K562 (cell line): ENCODE data around the gene PTGES3L. TPM values are rescaled to one million over a fixed set of nuclear protein-coding genes. Genes with fewer than 3 reads are reported as not detected.

ENCODE experiments used
- BCOR ChIP-seq: fragments of 450-650 bp; IDR thresholded peaks from 2 replicates; pipeline ENCODE4 v1.6.1; 2016
- BHLHE40 ChIP-seq: IDR thresholded peaks from 2 replicates; pipeline ENCODE4 v1.6.1; 2011; ENCODE audit warnings: low read length, improper control_type of control experiment
- BRD9 ChIP-seq: fragments of 450-650 bp; IDR thresholded peaks from 2 replicates; pipeline ENCODE4 v1.6.1; 2018; ENCODE audit warnings: low read depth; ENCODE audit not compliant: partially characterized antibody
- CTBP1 ChIP-seq: fragments of 450-650 bp; IDR thresholded peaks from 2 replicates; pipeline ENCODE4 v1.6.1; 2016; ENCODE audit warnings: borderline replicate concordance
- ELK1 ChIP-seq: sonication (generic); formaldehyde crosslinking; IDR thresholded peaks from 2 replicates; pipeline ENCODE4 v1.8.1; 2022; ENCODE audit warnings: missing genetic modification reagents
- FOXK2 ChIP-seq, 2 experiments: fragments of 450-650 bp; IDR thresholded peaks in 1 of 2; conservative IDR thresholded peaks in 1 of 2; 2 replicates each; pipeline ENCODE4 v1.6.1; 2016; ENCODE audit warnings: low read depth in 2 of 2, mild to moderate bottlenecking in 1 of 2
- GTF2F1 ChIP-seq: IDR thresholded peaks from 2 replicates; pipeline ENCODE4 v1.6.1; 2011; ENCODE audit warnings: low read depth, low read length, improper control_type of control experiment
- KDM5B ChIP-seq: fragments of 200-600 bp; sonication (generic); IDR thresholded peaks from 2 replicates; pipeline ENCODE4 v1.6.1; 2012; ENCODE audit warnings: low read depth, mild to moderate bottlenecking, moderate library complexity, low read length, control low read depth, inconsistent platforms; ENCODE audit not compliant: insufficient replicate concordance
- MAFG ChIP-seq: fragments of 450-650 bp; conservative IDR thresholded peaks from 2 replicates; pipeline ENCODE4 v1.6.1; 2016; ENCODE audit warnings: missing genetic modification characterization, missing compliant biosample characterization
- MAZ ChIP-seq, 2 experiments: fragments of 450-650 bp in 1 of 2; sonication (generic) in 1 of 2; formaldehyde crosslinking; IDR thresholded peaks in 1 of 2; conservative IDR thresholded peaks in 1 of 2; 2 replicates each; pipeline versions ENCODE4 v1.4.0 to v1.5.0; 2020; ENCODE audit warnings: mild to moderate bottlenecking in 1 of 2, missing genetic modification reagents in 1 of 2
- NR2C2 ChIP-seq, 2 experiments: fragments of 200-800 bp in 1 of 2; sonication (Bioruptor generic) in 1 of 2; sonication (generic) in 1 of 2; formaldehyde crosslinking in 1 of 2; IDR thresholded peaks; 2 replicates each; pipeline versions ENCODE4 v1.6.1 to v1.8.0; 2016 to 2022; ENCODE audit warnings: mild to moderate bottlenecking in 1 of 2, missing compliant biosample characterization in 1 of 2, missing genetic modification characterization in 1 of 2, missing genetic modification reagents in 1 of 2
- PCBP2 ChIP-seq: fragments of 200-400 bp; formaldehyde crosslinking; IDR thresholded peaks from 2 replicates; pipeline ENCODE4 v1.6.1; 2018; ENCODE audit warnings: low read length, low read depth, mild to moderate bottlenecking, moderate library complexity; ENCODE audit not compliant: poor library complexity, severe bottlenecking
- PHF20 ChIP-seq: fragments of 450-650 bp; IDR thresholded peaks from 2 replicates; pipeline ENCODE4 v1.6.1; 2018; ENCODE audit not compliant: partially characterized antibody
- POLR2A ChIP-seq: fragments of 450-650 bp; conservative IDR thresholded peaks from 2 replicates; pipeline ENCODE4 v1.6.1; 2016
- RBBP5 ChIP-seq: fragments of 200-600 bp; sonication (generic); IDR thresholded peaks from 2 replicates; pipeline ENCODE4 v1.6.1; 2012; ENCODE audit warnings: borderline replicate concordance, mild to moderate bottlenecking, low read length, control low read depth, inconsistent platforms; ENCODE audit not compliant: insufficient read depth, poor library complexity, severe bottlenecking
- SIN3B ChIP-seq: fragments of 450-650 bp; IDR thresholded peaks from 2 replicates; pipeline ENCODE4 v1.6.1; 2017; ENCODE audit warnings: low read depth, mild to moderate bottlenecking, moderate library complexity
- TAF9B ChIP-seq: fragments of 450-650 bp; IDR thresholded peaks from 2 replicates; pipeline ENCODE4 v1.6.1; 2018; ENCODE audit warnings: mild to moderate bottlenecking; ENCODE audit not compliant: partially characterized antibody
- THAP12 ChIP-seq: fragments of 250-450 bp; sonication (Bioruptor Pico); IDR thresholded peaks from 2 replicates; pipeline ENCODE4 v1.9.0; 2021; ENCODE audit warnings: mild to moderate bottlenecking, inconsistent platforms
- ZFPM2 ChIP-seq: fragments of 250-450 bp; sonication (Bioruptor Pico); IDR thresholded peaks from 2 replicates; pipeline ENCODE4 v1.5.1; 2022; ENCODE audit warnings: mild to moderate bottlenecking
- ZNF253 ChIP-seq: fragments of 250-450 bp; sonication (Bioruptor Pico); conservative IDR thresholded peaks from 2 replicates; pipeline ENCODE4 v1.6.1; 2021; ENCODE audit warnings: mild to moderate bottlenecking
- ZNF395 ChIP-seq: fragments of 200-800 bp; sonication (Bioruptor generic); IDR thresholded peaks from 2 replicates; pipeline ENCODE4 v1.6.1; 2017; ENCODE audit warnings: missing genetic modification characterization, missing compliant biosample characterization
- ZNF695 ChIP-seq: fragments of 450-650 bp; formaldehyde crosslinking; IDR thresholded peaks from 2 replicates; pipeline ENCODE4 v1.4.0; 2020; ENCODE audit warnings: mild to moderate bottlenecking, moderate library complexity
- ZNF696 ChIP-seq: fragments of 250-450 bp; sonication (Bioruptor Pico); conservative IDR thresholded peaks from 2 replicates; pipeline ENCODE4 v1.4.0; 2020; ENCODE audit warnings: mild to moderate bottlenecking, moderate library complexity
- polyA plus RNA-seq, 8 experiments: library from polyadenylated mRNA; depleted of rRNA in 4 of 8; stranded (reverse) in 5 of 8; unstranded in 3 of 8; fragments of >200 nt; fragmentation: Nextera tagmentation in 2 of 8; fragmentation: Illumina TruSeq in 1 of 8; extraction: Ambion mirVana in 2 of 8; extraction: Trizol in 1 of 8; gene quantifications; 2 replicates each; pipeline versions ENCODE4 v1.2.1 to v1.2.3, GENCODE V29; 2011 to 2014; ENCODE audit warnings: inconsistent platforms in 1 of 8, missing spikeins in 1 of 8
- total RNA-seq, 7 experiments: library from RNA; depleted of rRNA in 6 of 7; stranded (reverse); fragments of >200 nt in 6 of 7; fragmentation: Illumina TruSeq in 2 of 7; extraction: Trizol in 2 of 7; gene quantifications; 2 replicates each; pipeline versions ENCODE4 v1.2.1 to v1.2.3, GENCODE V29; 2011 to 2021; ENCODE audit warnings: low replicate concordance in 1 of 7

Gene PTGES3L
- total and polyA plus RNA-seq, 9 of the 15 experiments (the other 6 are each of a cell fraction or from before 2014, with no cell fraction given), result 6.0 to 16.0 (median 9.6) TPM

- TF ChIP-seq BCOR (peak; percentile 86; the same call in 1 of the 2 replicates), ZNF695 (CRISPR knock-in tag) (no peak), RBBP5 (peak; percentile 48), SIN3B (peak; percentile 19; the same call in 1 of the 2 replicates), MAFG (tag) (peak; percentile 18; the same call in 1 of the 2 replicates), BHLHE40 (peak; percentile 84), THAP12 (CRISPR knock-in tag) (no peak), BRD9 (peak; percentile 81), GTF2F1 (no peak), FOXK2 (conservative IDR thresholded peaks at IDR 0.05 in 1 of 2, IDR thresholded peaks at IDR 0.05 in 1 of 2; ENCODE audit: low read depth in 2 of 2) (peak in 1 of 2 experiments; percentile 46; a peak in 1 of 4 replicates), ZNF395 (CRISPR knock-in tag) (0 out of 2 replicates have a peak, but pooled peaks have one; percentile 44), PHF20 (peak; percentile 39), ZNF253 (CRISPR knock-in tag) (no peak), PCBP2 (no peak), ELK1 (no peak), NR2C2 (CRISPR knock-in tag; IDR thresholded peaks at IDR 0.05) (no peak), NR2C2 (tag; IDR thresholded peaks at IDR 0.05) (peak; percentile 17; the same call in 1 of the 2 replicates), ZNF696 (CRISPR knock-in tag) (no peak), CTBP1 (peak; percentile 32; the same call in 1 of the 2 replicates), TAF9B (peak; percentile 36), KDM5B (peak; percentile 61), MAZ (CRISPR knock-in tag; conservative IDR thresholded peaks at IDR 0.05 in 1 of 2, IDR thresholded peaks at IDR 0.05 in 1 of 2) (peak in 1 of 2 experiments; percentile 77; a peak in 2 of 4 replicates), POLR2A (peak; percentile 71), ZFPM2 (CRISPR knock-in tag) (no peak)
These were observed 27.0 kb upstream of the PTGES3L start, which contains the start of gene IFI35 (continued) for GRCh38 chr17:43006639-43007551.
